IMR-90 (cell line): Measurements from ENCODE around the gene C11orf98. TPM values are rescaled to one million over a fixed set of nuclear protein-coding genes. Genes with fewer than 3 reads are reported as not detected.
A peak's percentile ranks its signal among the peaks of the same experiment; 100 is the strongest.

Experiments
- ATAC-seq: fragments of 200-7000 bp; cut with Tn5 transposase; 2 replicates; pipeline ENCODE4 v1.9.1; 2020; ENCODE audit warnings: low read depth, mild to moderate bottlenecking, moderate library complexity
- BruUV-seq: library from RNA; stranded (reverse); fragments of 400-500 nt; replicated peaks from 2 replicates; lab custom pipeline; 2021; lab: Mats Ljungman, UMichigan
- CTCF ChIA-PET: fragments of 300-600 bp; formaldehyde crosslinking; extraction: SDS; loops from one replicate; lab custom pipeline; 2021; ENCODE audit warnings: antibody characterized with exemption; lab: Yijun Ruan, JAX
- POLR2A ChIA-PET: fragments of 300-600 bp; sonication (Branson Sonifier 250); formaldehyde crosslinking; loops from one replicate; lab custom pipeline; 2022; ENCODE audit warnings: antibody characterized with exemption; ENCODE audit not compliant: unreplicated experiment; lab: Charles Lee
- DNase-seq: peaks from one replicate; pipeline ENCODE4 v3.0.0; 2013
- H2AFZ ChIP-seq: replicated peaks from 2 replicates; pipeline ENCODE3; 2013; ENCODE audit warnings: low read length, mild to moderate bottlenecking; ENCODE audit not compliant: poor library complexity
- H2AK5ac ChIP-seq: 2 replicates; pipeline ENCODE4 v1.6.1; 2013; ENCODE audit warnings: low read depth, low read length, inconsistent platforms
- H2AK9ac ChIP-seq: replicated peaks from 2 replicates; pipeline ENCODE3; 2013; ENCODE audit warnings: mild to moderate bottlenecking, low read depth, low read length, moderate library complexity; ENCODE audit not compliant: poor library complexity
- H2BK120ac ChIP-seq: 2 replicates; pipeline ENCODE4 v1.6.1; 2013; ENCODE audit warnings: low read depth, low read length, inconsistent platforms
- H2BK15ac ChIP-seq: 3 replicates; pipeline ENCODE4 v1.6.1; 2013; ENCODE audit warnings: low read depth, low read length, inconsistent platforms
- H2BK20ac ChIP-seq: 2 replicates; pipeline ENCODE4 v1.6.1; 2013; ENCODE audit warnings: low read depth, mild to moderate bottlenecking, inconsistent platforms, low read length, moderate library complexity
- H2BK5ac ChIP-seq: 2 replicates; pipeline ENCODE4 v1.6.1; 2013; ENCODE audit warnings: mild to moderate bottlenecking, low read depth, low read length, inconsistent platforms; ENCODE audit not compliant: poor library complexity, severe bottlenecking
- H3K14ac ChIP-seq: replicated peaks from 2 replicates; pipeline ENCODE4 v1.6.1; 2013; ENCODE audit warnings: low read depth, low read length, inconsistent platforms
- H3K18ac ChIP-seq: 2 replicates; pipeline ENCODE4 v1.6.1; 2013; ENCODE audit warnings: low read depth, low read length, control low read depth
- H3K23ac ChIP-seq: 2 replicates; pipeline ENCODE4 v1.6.1; 2013; ENCODE audit warnings: low read depth, low read length, inconsistent platforms
- H3K27ac ChIP-seq: 2 replicates; pipeline ENCODE4 v1.5.1; 2013; ENCODE audit warnings: mild to moderate bottlenecking, control low read depth, low read length; ENCODE audit not compliant: insufficient read depth
- H3K27me3 ChIP-seq: 2 replicates; pipeline ENCODE4 v1.6.1; 2013; ENCODE audit warnings: low read length; ENCODE audit not compliant: control insufficient read depth, insufficient read depth
- H3K36me3 ChIP-seq: 2 replicates; pipeline ENCODE4 v1.6.1; 2013; ENCODE audit warnings: low read length, mixed read lengths; ENCODE audit not compliant: control insufficient read depth, insufficient read depth
- H3K4ac ChIP-seq: 2 replicates; pipeline ENCODE4 v1.6.1; 2013; ENCODE audit warnings: low read depth, low read length, inconsistent platforms
- H3K4me1 ChIP-seq: 2 replicates; pipeline ENCODE4 v1.6.1; 2013; ENCODE audit warnings: low read length, mixed read lengths; ENCODE audit not compliant: control insufficient read depth, insufficient read depth
- H3K4me2 ChIP-seq: 2 replicates; pipeline ENCODE4 v1.6.1; 2013; ENCODE audit warnings: low read depth, mild to moderate bottlenecking, control low read depth, low read length, moderate library complexity
- H3K4me3 ChIP-seq: 2 replicates; pipeline ENCODE4 v1.5.1; 2013; ENCODE audit warnings: low read depth, mild to moderate bottlenecking, control low read depth, low read length, moderate library complexity; ENCODE audit not compliant: insufficient read depth
- H3K56ac ChIP-seq: 2 replicates; pipeline ENCODE4 v1.6.1; 2013; ENCODE audit warnings: low read length, inconsistent platforms; ENCODE audit not compliant: insufficient read depth; ENCODE audit errors: extremely low read depth
- H3K79me1 ChIP-seq, 2 experiments: 2 replicates each; pipeline ENCODE4 v1.6.1; 2013; ENCODE audit warnings: low read length in 2 of 2, inconsistent platforms in 1 of 2, low read depth in 1 of 2
- H3K9ac ChIP-seq: 2 replicates; pipeline ENCODE4 v1.6.1; 2013; ENCODE audit warnings: low read depth, low read length, control low read depth
- H3K9me1 ChIP-seq: 2 replicates; pipeline ENCODE4 v1.6.1; 2013; ENCODE audit warnings: low read length, inconsistent platforms; ENCODE audit not compliant: insufficient read depth
- H3K9me3 ChIP-seq: 2 replicates; pipeline ENCODE4 v1.6.1; 2013; ENCODE audit warnings: low read length; ENCODE audit not compliant: control insufficient read depth, insufficient read depth
- H4K20me1 ChIP-seq: 2 replicates; pipeline ENCODE4 v1.6.1; 2013; ENCODE audit warnings: low read length, inconsistent platforms; ENCODE audit not compliant: insufficient read depth
- H4K5ac ChIP-seq: 2 replicates; pipeline ENCODE4 v1.6.1; 2013; ENCODE audit warnings: mild to moderate bottlenecking, low read depth, low read length, control low read depth
- H4K8ac ChIP-seq, 2 experiments: 2 replicates each; pipeline ENCODE4 v1.6.1; 2013; ENCODE audit warnings: low read depth in 2 of 2, low read length in 2 of 2, control low read depth in 1 of 2, inconsistent platforms in 1 of 2
- H4K91ac ChIP-seq: 2 replicates; pipeline ENCODE4 v1.6.1; 2013; ENCODE audit warnings: low read depth, low read length, inconsistent platforms; ENCODE audit not compliant: insufficient read depth
- RCOR1 ChIP-seq: IDR thresholded peaks from 2 replicates; pipeline ENCODE4 v1.6.1; 2012; ENCODE audit warnings: mild to moderate bottlenecking, low read length, improper control_type of control experiment; ENCODE audit not compliant: insufficient replicate concordance
- WGBS, 2 experiments: methylation state at CpG; one replicate each; pipeline versions ENCODE4 v1.1.5 to v1.1.7; 2013; ENCODE audit warnings: missing lambda C conversion rate in 2 of 2; ENCODE audit not compliant: insufficient read length in 1 of 2; ENCODE audit errors: extremely low coverage in 2 of 2; 5-methylcytosine and 5-hydroxymethylcytosine counted together
- dilution Hi-C: fragments of 300-500 bp; cut with HindIII; formaldehyde crosslinking; loops from one replicate; pipeline ENCODE4 v1.14.3; 2018; ENCODE audit warnings: low sequenced_read_pairs; ENCODE audit not compliant: unreplicated experiment
- in situ Hi-C: fragments of 300-500 bp; cut with MboI; formaldehyde crosslinking; loops from 3 replicates; pipeline ENCODE4 v1.14.3; 2019; ENCODE audit warnings: low sequenced_read_pairs, inconsistent platforms, mixed read lengths
- intact Hi-C: fragments of 100-400 bp; cut with micrococcal nuclease; formaldehyde crosslinking; loops from 2 replicates; pipeline ENCODE4 v1.10.0; 2022
- polyA plus RNA-seq, 3 experiments: library from polyadenylated mRNA; depleted of rRNA; stranded (reverse); fragments of >200 nt; gene quantifications; 2 replicates each; pipeline ENCODE4 v1.2.3, GENCODE V29; 2012; ENCODE audit warnings: low replicate concordance in 1 of 3
- total RNA-seq: library from RNA; depleted of rRNA; stranded (reverse); fragments of >200 nt; gene quantifications from 2 replicates; pipeline ENCODE4 v1.2.3, GENCODE V29; 2012
- TF ChIP-seq, protein P1 (sequence below): conservative IDR thresholded peaks from 2 replicates; pipeline ENCODE4 v1.5.1; 2012; ENCODE audit warnings: mild to moderate bottlenecking, low read depth, low read length, improper control_type of control experiment

The C11orf98 gene
- total and polyA plus RNA-seq, 2 of the 4 experiments (the other 2 are of a cell fraction), result 41.2 to 62.3 TPM

DNA sequence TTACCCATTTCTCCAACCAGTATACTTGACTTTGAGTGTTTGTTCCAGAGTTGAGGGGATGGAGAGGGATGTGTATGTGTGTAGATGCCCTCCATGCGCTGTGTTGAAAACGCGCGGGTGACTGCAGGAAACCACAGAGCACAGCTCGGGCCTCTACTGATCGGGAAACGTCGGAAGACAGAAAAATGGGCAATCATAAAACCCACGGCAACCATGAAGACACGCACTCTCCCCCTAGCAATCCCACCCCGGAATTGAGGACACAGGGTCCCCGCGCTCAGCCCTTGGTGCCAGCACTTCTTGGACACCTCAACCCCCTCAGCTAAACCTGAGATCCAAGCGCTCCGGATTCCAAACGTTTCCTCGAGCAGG lies 6.2 kb upstream of the C11orf98 start:
- peak overlapping the region; percentile 98 for H3K23ac ChIP-seq
- peak overlapping the region; percentile 37; the same call in 1 of the 3 replicates for H2BK15ac ChIP-seq
- H2AK5ac ChIP-seq, result peak overlapping the region; percentile 74
- H2BK20ac ChIP-seq, result no peak overlapping the region
- DNase-seq (no peak), ATAC-seq (peak; percentile 31)
- ChIA-PET CTCF (no interaction called here), POLR2A (interaction anchor here (0.5 to 1.4 kb wide), 2 partner anchors 18 to 30 kb away, joined by 5 to 17 read pairs; partner anchors contain the start of gene INTS5)
- no peaks in the 10 kb centered on the region for H3K27me3 ChIP-seq
- H3K14ac ChIP-seq, result peak overlapping the region; percentile 97
- WGBS, 2 experiments, result 2% methylated on average over 8 of the region's 17 CpGs; no CpG with 5 or more reads in 1 of the 2 experiments
- H3K56ac ChIP-seq, result peak overlapping the region; percentile 92
- in situ Hi-C loops (no loop called here), dilution Hi-C loops (no loop called here), intact Hi-C loops (loop anchor here (1.0 kb wide), 1 partner anchor 8 kb away; the partner anchor contains the start of gene UBXN1)
- H3K4me1 ChIP-seq, result peaks cover 10% of the 10 kb centered on the region
- peak overlapping the region; percentile 98 for H2AFZ ChIP-seq
- H3K18ac ChIP-seq, result peak overlapping the region; percentile 66
- H4K20me1 ChIP-seq, result peaks cover 8% of the 10 kb centered on the region
- H2BK120ac ChIP-seq, result peak overlapping the region; percentile 59; the same call in 1 of the 2 replicates
- peak overlapping the region; percentile 91 to 98 for H4K8ac ChIP-seq
- no peaks in the 10 kb centered on the region for H3K9me3 ChIP-seq
- peaks cover 9% of the 10 kb centered on the region for H3K9me1 ChIP-seq
- H3K27ac ChIP-seq, result peak overlapping the region; percentile 96
- peak overlapping the region; percentile 96 for H3K4me2 ChIP-seq
- peak overlapping the region; percentile 93 for H2AK9ac ChIP-seq
- peak overlapping the region; percentile 93 for H3K4ac ChIP-seq
- H3K79me1 ChIP-seq, result peaks cover 29 to 59% of the 10 kb centered on the region in 2 experiments
- BruUV-seq, result no TSS peak
- TF ChIP-seq RCOR1, result peak; percentile 13
- TF ChIP-seq, protein P1, sequence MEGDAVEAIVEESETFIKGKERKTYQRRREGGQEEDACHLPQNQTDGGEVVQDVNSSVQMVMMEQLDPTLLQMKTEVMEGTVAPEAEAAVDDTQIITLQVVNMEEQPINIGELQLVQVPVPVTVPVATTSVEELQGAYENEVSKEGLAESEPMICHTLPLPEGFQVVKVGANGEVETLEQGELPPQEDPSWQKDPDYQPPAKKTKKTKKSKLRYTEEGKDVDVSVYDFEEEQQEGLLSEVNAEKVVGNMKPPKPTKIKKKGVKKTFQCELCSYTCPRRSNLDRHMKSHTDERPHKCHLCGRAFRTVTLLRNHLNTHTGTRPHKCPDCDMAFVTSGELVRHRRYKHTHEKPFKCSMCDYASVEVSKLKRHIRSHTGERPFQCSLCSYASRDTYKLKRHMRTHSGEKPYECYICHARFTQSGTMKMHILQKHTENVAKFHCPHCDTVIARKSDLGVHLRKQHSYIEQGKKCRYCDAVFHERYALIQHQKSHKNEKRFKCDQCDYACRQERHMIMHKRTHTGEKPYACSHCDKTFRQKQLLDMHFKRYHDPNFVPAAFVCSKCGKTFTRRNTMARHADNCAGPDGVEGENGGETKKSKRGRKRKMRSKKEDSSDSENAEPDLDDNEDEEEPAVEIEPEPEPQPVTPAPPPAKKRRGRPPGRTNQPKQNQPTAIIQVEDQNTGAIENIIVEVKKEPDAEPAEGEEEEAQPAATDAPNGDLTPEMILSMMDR, result no peak
- H2BK5ac ChIP-seq, result peak overlapping the region; percentile 68
- peaks cover 16% of the 10 kb centered on the region for H3K36me3 ChIP-seq
- H3K4me3 ChIP-seq, result peak overlapping the region; percentile 74
- peak overlapping the region; percentile 95 for H3K9ac ChIP-seq
- H4K5ac ChIP-seq, result peak overlapping the region; percentile 97
- peak overlapping the region; percentile 89 for H4K91ac ChIP-seq
